Neural cell (in vitro differentiated cells): Measurements from ENCODE around the gene SQSTM1. TPM values are rescaled to one million over a fixed set of nuclear protein-coding genes. Genes with fewer than 3 reads are reported as not detected.

Experiments used
- H2AFZ ChIP-seq: fragments of 200-600, 300-800 bp; sonication (generic), shearing (Covaris generic); 2 replicates; pipeline ENCODE4 v1.6.0; 2014; ENCODE audit warnings: low read depth, mild to moderate bottlenecking, antibody characterized with exemption, low read length, moderate library complexity
- H3F3A ChIP-seq: fragments of 200-600 bp; shearing (Covaris generic); 2 replicates; pipeline ENCODE4 v1.6.1; 2016; ENCODE audit warnings: mild to moderate bottlenecking, moderate library complexity, mixed read lengths, antibody characterized with exemption, low read length; ENCODE audit not compliant: insufficient read depth, poor library complexity, severe bottlenecking
- H3K27ac ChIP-seq: fragments of 200-600, 300-800 bp; sonication (generic), shearing (Covaris generic); 2 replicates; pipeline ENCODE4 v1.5.1; 2014; ENCODE audit warnings: mild to moderate bottlenecking, low read length, moderate library complexity
- H3K27me3 ChIP-seq: fragments of 300-800, 200-600 bp; sonication (generic), shearing (Covaris generic); 2 replicates; pipeline ENCODE4 v1.6.0; 2014; ENCODE audit warnings: mild to moderate bottlenecking, low read depth, low read length, moderate library complexity; ENCODE audit not compliant: insufficient read depth
- H3K36me3 ChIP-seq: fragments of 300-800, 200-600 bp; sonication (generic), shearing (Covaris generic); 2 replicates; pipeline ENCODE4 v1.5.1; 2014; ENCODE audit warnings: mild to moderate bottlenecking, antibody characterized with exemption, low read length, moderate library complexity; ENCODE audit not compliant: insufficient read depth
- H3K4me2 ChIP-seq: fragments of 300-800, 200-600 bp; sonication (generic), shearing (Covaris generic); 2 replicates; pipeline ENCODE4 v1.6.0; 2014; ENCODE audit warnings: mild to moderate bottlenecking, low read length
- H3K4me3 ChIP-seq: fragments of 300-800, 200-600 bp; sonication (generic), shearing (Covaris generic); 2 replicates; pipeline ENCODE4 v1.5.1; 2014; ENCODE audit warnings: mild to moderate bottlenecking, low read length, moderate library complexity
- H3K79me2 ChIP-seq: fragments of 200-600 bp; shearing (Covaris generic); replicated peaks from 2 replicates; pipeline ENCODE4 v1.6.0; 2014; ENCODE audit warnings: mild to moderate bottlenecking, low read length, moderate library complexity; ENCODE audit not compliant: insufficient read depth
- H3K9ac ChIP-seq: fragments of 300-800, 200-600 bp; sonication (generic), shearing (Covaris generic); 2 replicates; pipeline ENCODE4 v1.6.1; 2016; ENCODE audit warnings: mild to moderate bottlenecking, low read length, mixed read lengths
- H3K9me2 ChIP-seq: fragments of 200-600 bp; shearing (Covaris generic); 2 replicates; pipeline ENCODE4 v1.6.1; 2016; ENCODE audit warnings: mild to moderate bottlenecking, low read length, mixed read lengths; ENCODE audit not compliant: insufficient read depth
- H3K9me3 ChIP-seq: fragments of 200-600, 300-800 bp; sonication (generic), shearing (Covaris generic); 2 replicates; pipeline ENCODE4 v1.6.1; 2016; ENCODE audit warnings: mild to moderate bottlenecking, mixed run types, low read length, moderate library complexity, mixed read lengths
- H4K20me1 ChIP-seq: fragments of 200-600 bp; shearing (Covaris generic); 2 replicates; pipeline ENCODE4 v1.6.1; 2016; ENCODE audit warnings: mild to moderate bottlenecking, mixed run types; ENCODE audit not compliant: insufficient read depth
- EP300 ChIP-seq: fragments of 450-650 bp; conservative IDR thresholded peaks from 2 replicates; pipeline ENCODE4 v1.6.1; 2014; ENCODE audit warnings: antibody characterized with exemption, mild to moderate bottlenecking, moderate library complexity; ENCODE audit not compliant: poor library complexity, severe bottlenecking
- EZH2 ChIP-seq: fragments of 200-600, 300-800 bp; shearing (Covaris generic), sonication (generic); IDR thresholded peaks from 2 replicates; pipeline ENCODE4 v1.6.1; 2014; ENCODE audit warnings: antibody characterized with exemption, low read length, borderline replicate concordance, mild to moderate bottlenecking; ENCODE audit not compliant: insufficient read depth, poor library complexity, severe bottlenecking
- MXI1 ChIP-seq: fragments of 450-650 bp; conservative IDR thresholded peaks from 2 replicates; pipeline ENCODE4 v1.6.1; 2014; ENCODE audit warnings: antibody characterized with exemption, mild to moderate bottlenecking; ENCODE audit not compliant: poor library complexity, severe bottlenecking
- POLR2AphosphoS5 ChIP-seq: IDR thresholded peaks from 2 replicates; pipeline ENCODE4 v1.6.1; 2012
- RAD21 ChIP-seq: fragments of 450-650 bp; conservative IDR thresholded peaks from 2 replicates; pipeline ENCODE4 v1.6.1; 2014; ENCODE audit warnings: antibody characterized with exemption, mild to moderate bottlenecking, moderate library complexity
- SMC3 ChIP-seq: fragments of 450-650 bp; conservative IDR thresholded peaks from 2 replicates; pipeline ENCODE4 v1.6.1; 2014; ENCODE audit warnings: antibody characterized with exemption, mild to moderate bottlenecking, moderate library complexity; ENCODE audit not compliant: poor library complexity
- TAF1 ChIP-seq: IDR thresholded peaks from 2 replicates; pipeline ENCODE4 v1.6.1; 2012; ENCODE audit warnings: low read depth
- polyA plus RNA-seq: library from polyadenylated mRNA; depleted of rRNA; stranded (reverse); fragments of >200 nt; gene quantifications from 2 replicates; pipeline ENCODE4 v1.2.3, GENCODE V29; 2014
- TF ChIP-seq, protein P1 (sequence below): fragments of 450-650 bp; IDR thresholded peaks from 2 replicates; pipeline ENCODE4 v1.5.1; 2014; ENCODE audit warnings: antibody characterized with exemption, mild to moderate bottlenecking, moderate library complexity; ENCODE audit not compliant: poor library complexity, severe bottlenecking
- TF ChIP-seq, protein P2 (sequence below): IDR thresholded peaks from 2 replicates; pipeline ENCODE4 v1.6.1; 2012; ENCODE audit warnings: borderline replicate concordance

SQSTM1 gene
- polyA plus RNA-seq, 1 donor from 2014 or later: 64.5 TPM

DNA sequence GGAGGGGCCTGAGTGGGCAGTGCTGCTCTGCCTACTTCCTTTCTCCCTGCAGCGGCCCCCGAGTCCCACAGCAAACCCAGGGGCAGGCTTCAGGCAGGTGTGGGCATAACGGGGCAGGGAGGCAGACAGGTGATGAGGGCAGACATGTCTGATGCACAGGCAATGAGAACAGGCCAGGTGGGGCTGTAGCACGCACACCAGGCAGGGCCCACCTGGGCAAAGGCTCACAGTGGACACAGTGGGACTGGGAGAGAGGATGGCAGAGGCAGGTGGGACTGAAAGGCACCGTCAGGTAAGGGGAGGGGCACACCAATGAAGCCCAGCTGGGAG is 21.1 kb upstream of the SQSTM1 start:
- Histone ChIP-seq H3K9me3 (no peaks in the 10 kb centered on the region), H3F3A (no peaks in the 10 kb centered on the region), H3K27ac (no peak overlapping the region), H3K4me2 (no peak overlapping the region), H3K36me3 (no peaks in the 10 kb centered on the region), H3K79me2 (no peaks in the 10 kb centered on the region), H2AFZ (no peak overlapping the region), H3K9ac (no peak overlapping the region), H3K9me2 (no peaks in the 10 kb centered on the region), H4K20me1 (no peaks in the 10 kb centered on the region), H3K27me3 (no peaks in the 10 kb centered on the region), H3K4me3 (no peak overlapping the region)
- TF ChIP-seq, protein P1, sequence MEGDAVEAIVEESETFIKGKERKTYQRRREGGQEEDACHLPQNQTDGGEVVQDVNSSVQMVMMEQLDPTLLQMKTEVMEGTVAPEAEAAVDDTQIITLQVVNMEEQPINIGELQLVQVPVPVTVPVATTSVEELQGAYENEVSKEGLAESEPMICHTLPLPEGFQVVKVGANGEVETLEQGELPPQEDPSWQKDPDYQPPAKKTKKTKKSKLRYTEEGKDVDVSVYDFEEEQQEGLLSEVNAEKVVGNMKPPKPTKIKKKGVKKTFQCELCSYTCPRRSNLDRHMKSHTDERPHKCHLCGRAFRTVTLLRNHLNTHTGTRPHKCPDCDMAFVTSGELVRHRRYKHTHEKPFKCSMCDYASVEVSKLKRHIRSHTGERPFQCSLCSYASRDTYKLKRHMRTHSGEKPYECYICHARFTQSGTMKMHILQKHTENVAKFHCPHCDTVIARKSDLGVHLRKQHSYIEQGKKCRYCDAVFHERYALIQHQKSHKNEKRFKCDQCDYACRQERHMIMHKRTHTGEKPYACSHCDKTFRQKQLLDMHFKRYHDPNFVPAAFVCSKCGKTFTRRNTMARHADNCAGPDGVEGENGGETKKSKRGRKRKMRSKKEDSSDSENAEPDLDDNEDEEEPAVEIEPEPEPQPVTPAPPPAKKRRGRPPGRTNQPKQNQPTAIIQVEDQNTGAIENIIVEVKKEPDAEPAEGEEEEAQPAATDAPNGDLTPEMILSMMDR: no peak
- TF ChIP-seq MXI1 (no peak), TAF1 (no peak), SMC3 (no peak), RAD21 (no peak), EZH2 (no peak), EP300 (no peak), POLR2AphosphoS5 (no peak)
- TF ChIP-seq, protein P2, sequence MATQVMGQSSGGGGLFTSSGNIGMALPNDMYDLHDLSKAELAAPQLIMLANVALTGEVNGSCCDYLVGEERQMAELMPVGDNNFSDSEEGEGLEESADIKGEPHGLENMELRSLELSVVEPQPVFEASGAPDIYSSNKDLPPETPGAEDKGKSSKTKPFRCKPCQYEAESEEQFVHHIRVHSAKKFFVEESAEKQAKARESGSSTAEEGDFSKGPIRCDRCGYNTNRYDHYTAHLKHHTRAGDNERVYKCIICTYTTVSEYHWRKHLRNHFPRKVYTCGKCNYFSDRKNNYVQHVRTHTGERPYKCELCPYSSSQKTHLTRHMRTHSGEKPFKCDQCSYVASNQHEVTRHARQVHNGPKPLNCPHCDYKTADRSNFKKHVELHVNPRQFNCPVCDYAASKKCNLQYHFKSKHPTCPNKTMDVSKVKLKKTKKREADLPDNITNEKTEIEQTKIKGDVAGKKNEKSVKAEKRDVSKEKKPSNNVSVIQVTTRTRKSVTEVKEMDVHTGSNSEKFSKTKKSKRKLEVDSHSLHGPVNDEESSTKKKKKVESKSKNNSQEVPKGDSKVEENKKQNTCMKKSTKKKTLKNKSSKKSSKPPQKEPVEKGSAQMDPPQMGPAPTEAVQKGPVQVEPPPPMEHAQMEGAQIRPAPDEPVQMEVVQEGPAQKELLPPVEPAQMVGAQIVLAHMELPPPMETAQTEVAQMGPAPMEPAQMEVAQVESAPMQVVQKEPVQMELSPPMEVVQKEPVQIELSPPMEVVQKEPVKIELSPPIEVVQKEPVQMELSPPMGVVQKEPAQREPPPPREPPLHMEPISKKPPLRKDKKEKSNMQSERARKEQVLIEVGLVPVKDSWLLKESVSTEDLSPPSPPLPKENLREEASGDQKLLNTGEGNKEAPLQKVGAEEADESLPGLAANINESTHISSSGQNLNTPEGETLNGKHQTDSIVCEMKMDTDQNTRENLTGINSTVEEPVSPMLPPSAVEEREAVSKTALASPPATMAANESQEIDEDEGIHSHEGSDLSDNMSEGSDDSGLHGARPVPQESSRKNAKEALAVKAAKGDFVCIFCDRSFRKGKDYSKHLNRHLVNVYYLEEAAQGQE: no peak

DNA sequence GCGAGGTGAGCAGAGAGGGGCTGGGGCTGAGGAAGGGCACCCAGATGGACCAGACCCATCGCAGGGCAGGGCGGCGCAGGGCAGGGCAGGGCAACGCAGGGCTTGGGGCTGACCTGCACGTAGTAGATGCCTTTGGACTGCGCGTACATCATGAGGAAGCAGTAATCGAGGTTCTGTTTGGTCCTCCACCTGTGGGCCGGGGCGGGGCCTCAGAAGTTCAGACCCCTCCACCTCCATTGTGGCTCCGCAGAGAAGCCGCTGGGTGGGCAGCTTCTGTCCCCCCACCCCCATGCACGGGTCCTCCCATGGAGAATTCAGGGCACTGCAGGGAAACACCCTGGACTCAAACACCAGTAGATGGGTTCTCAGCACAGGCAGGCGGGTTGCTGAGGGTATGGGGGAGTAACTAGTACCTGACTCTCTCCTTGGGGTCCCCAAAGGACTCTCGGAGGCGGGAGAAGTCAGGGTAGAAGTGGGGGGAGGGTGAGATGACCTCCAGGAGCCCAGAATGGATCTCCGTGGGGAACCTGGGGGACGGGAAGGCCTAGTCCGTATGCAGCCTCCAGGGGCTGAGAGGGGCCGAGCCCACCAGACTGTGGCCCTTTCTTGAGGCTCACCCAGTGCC is 20.5 kb upstream of the SQSTM1 start:
- H3K9ac ChIP-seq: no peak overlapping the region
- no peaks in the 10 kb centered on the region for H3F3A ChIP-seq
- no peaks in the 10 kb centered on the region for H3K79me2 ChIP-seq
- H3K9me3 ChIP-seq: no peaks in the 10 kb centered on the region
- no peak overlapping the region for H3K4me2 ChIP-seq
- H3K4me3 ChIP-seq: no peak overlapping the region
- no peaks in the 10 kb centered on the region for H3K36me3 ChIP-seq
- H3K27ac ChIP-seq: no peak overlapping the region
- no peak overlapping the region for H2AFZ ChIP-seq
- H4K20me1 ChIP-seq: no peaks in the 10 kb centered on the region
- TF ChIP-seq POLR2AphosphoS5: no peak
- TF ChIP-seq MXI1: no peak
- TF ChIP-seq EP300: no peak
- TF ChIP-seq RAD21: no peak
- TF ChIP-seq, protein P1: no peak
- no peak for TF ChIP-seq TAF1
- no peak for TF ChIP-seq EZH2
- TF ChIP-seq, protein P2: no peak
- TF ChIP-seq SMC3: no peak
- H3K27me3 ChIP-seq: no peaks in the 10 kb centered on the region
- H3K9me2 ChIP-seq: no peaks in the 10 kb centered on the region
